ENCODE data around the gene PPIL4. TPM values are rescaled to one million over a fixed set of nuclear protein-coding genes. Genes with fewer than 3 reads are reported as not detected.

The PPIL4 gene
- total and polyA plus RNA-seq, 2 donors (not counting 1 experiment from before 2014, with no cell fraction given) = 3.1 to 34.3 TPM

DNA sequence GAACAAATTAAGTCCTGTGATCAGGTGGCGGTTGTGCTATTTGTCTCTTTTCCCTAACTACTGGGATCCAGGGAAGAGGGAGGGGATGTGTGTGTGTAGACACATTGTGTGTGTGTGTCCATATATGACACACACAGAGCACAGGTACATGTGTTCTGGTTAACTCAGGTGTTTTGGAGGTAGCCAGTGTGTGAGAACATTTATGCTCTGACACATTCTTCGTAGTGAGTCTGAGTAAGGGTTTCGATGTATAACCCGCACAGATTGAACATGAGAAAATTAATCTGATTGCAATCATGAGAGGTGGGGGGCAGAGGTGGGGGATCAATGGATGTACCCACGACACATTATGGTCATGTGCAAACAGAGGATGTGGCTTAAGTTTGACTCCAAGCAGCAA is 73.6 kb downstream of the PPIL4 start:
- H3K4me1 Mint-ChIP-seq = peaks cover 87% of the 10 kb centered on the region

DNA sequence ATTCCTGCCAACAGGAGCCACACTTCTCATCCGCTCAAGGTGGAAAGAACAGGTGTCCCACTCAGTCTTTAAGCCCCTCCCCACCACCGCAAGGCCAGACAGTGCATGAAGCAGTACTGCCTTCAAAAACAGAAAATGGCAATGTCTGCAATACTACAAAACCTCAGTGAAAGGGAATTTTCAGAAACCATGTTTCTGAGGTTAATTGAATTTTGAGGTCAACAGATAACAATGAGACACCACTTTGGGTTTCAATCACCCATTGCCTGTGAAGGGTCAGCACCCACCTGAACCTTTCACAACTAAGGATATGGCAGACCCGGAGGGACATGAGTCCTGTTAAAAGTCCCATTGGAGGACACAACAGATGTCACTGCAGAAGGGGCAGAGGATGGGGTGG is 74.0 kb downstream of the PPIL4 start:
- no peak for ATAC-seq (ENCODE audit: low read depth)
- Histone ChIP-seq H3K4me2 (replicated peaks; ENCODE audit: low read depth, low read length, poor library complexity, severe bottlenecking) (peak overlapping the region; percentile 74), H3K4me3 (ENCODE audit: control extremely low read depth in 1 of 5, extremely low read depth in 1 of 5, insufficient read depth in 1 of 5, low read depth in 2 of 5, low read length in 4 of 5) (peak overlapping the region in 1 of 5 experiments; percentile 18), H3K36me3 (replicated peaks in 1 of 2; ENCODE audit: control extremely low read depth in 1 of 2, control insufficient read depth in 1 of 2, extremely low read depth in 1 of 2, insufficient read depth in 2 of 2, low read length in 1 of 2) (peaks cover 4 to 60% of the 10 kb centered on the region in 2 experiments), H3K27me3 (replicated peaks in 1 of 4; ENCODE audit: control extremely low read depth in 1 of 4, control insufficient read depth in 3 of 4, insufficient read depth in 4 of 4, low read length in 3 of 4) (no peaks in the 10 kb centered on the region), H3K27ac (ENCODE audit: low read length in 2 of 2) (peak overlapping the region; percentile 67 to 84), H3K4me1 (ENCODE audit: control insufficient read depth in 2 of 2, insufficient read depth in 2 of 2, low read length in 2 of 2) (peaks cover 93 to 100% of the 10 kb centered on the region in 2 donors), H2AFZ (ENCODE audit: insufficient read depth, low read depth, low read length, poor library complexity, severe bottlenecking) (no peak overlapping the region), H3K9me3 (ENCODE audit: control extremely low read depth in 1 of 3, control insufficient read depth in 2 of 3, insufficient read depth in 1 of 3, low read length in 2 of 3) (peaks cover 0 to 5% (median 0%) of the 10 kb centered on the region in 3 donors), H3K79me2 (ENCODE audit: control insufficient read depth, insufficient read depth, low read length) (peaks cover 96% of the 10 kb centered on the region), H4K20me1 (ENCODE audit: control insufficient read depth, insufficient read depth, low read length, poor library complexity, severe bottlenecking) (peaks cover 7% of the 10 kb centered on the region), H3K9ac (ENCODE audit: low read length) (peak overlapping the region; percentile 48)
- no peaks in the 10 kb centered on the region for H3K27me3 Mint-ChIP-seq
- no peaks in the 10 kb centered on the region for H3K9me3 Mint-ChIP-seq (ENCODE audit: insufficient read depth)
- POLR2A ChIA-PET = interaction anchor here (0.5 to 3.3 kb wide), 4 partner anchors 11 to 279 kb away, joined by 3 to 23 read pairs (median 8); partner anchors contain the start of gene TAB2
- DNase-seq = peak; percentile 59
- WGBS (ENCODE audit: insufficient coverage) = 60% methylated on average over 1 of the region's 3 CpGs
- peaks cover 87% of the 10 kb centered on the region for H3K4me1 Mint-ChIP-seq
- TF ChIP-seq, protein P1, sequence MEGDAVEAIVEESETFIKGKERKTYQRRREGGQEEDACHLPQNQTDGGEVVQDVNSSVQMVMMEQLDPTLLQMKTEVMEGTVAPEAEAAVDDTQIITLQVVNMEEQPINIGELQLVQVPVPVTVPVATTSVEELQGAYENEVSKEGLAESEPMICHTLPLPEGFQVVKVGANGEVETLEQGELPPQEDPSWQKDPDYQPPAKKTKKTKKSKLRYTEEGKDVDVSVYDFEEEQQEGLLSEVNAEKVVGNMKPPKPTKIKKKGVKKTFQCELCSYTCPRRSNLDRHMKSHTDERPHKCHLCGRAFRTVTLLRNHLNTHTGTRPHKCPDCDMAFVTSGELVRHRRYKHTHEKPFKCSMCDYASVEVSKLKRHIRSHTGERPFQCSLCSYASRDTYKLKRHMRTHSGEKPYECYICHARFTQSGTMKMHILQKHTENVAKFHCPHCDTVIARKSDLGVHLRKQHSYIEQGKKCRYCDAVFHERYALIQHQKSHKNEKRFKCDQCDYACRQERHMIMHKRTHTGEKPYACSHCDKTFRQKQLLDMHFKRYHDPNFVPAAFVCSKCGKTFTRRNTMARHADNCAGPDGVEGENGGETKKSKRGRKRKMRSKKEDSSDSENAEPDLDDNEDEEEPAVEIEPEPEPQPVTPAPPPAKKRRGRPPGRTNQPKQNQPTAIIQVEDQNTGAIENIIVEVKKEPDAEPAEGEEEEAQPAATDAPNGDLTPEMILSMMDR (IDR thresholded peaks at IDR 0.05) = no peak
- no peak for TF ChIP-seq EZH2 (IDR thresholded peaks at IDR 0.05; ENCODE audit: borderline replicate concordance, insufficient read depth, low read depth, low read length, poor library complexity, severe bottlenecking)
- peak overlapping the region; percentile 94 for H3K27ac Mint-ChIP-seq
- H3K4me3 Mint-ChIP-seq = peak overlapping the region; percentile 89
- intact Hi-C loops (cut with micrococcal nuclease) = loop anchor here (5.0 kb wide), 1 partner anchor 710 kb away; no protein-coding TSS in a partner anchor
- CTCF ChIA-PET = interaction anchor here (0.6 to 2.9 kb wide), 2 partner anchors 24 to 45 kb away, joined by 3 to 15 read pairs; no protein-coding TSS in a partner anchor

More for the DNA sequence above, 73.6 kb downstream of the PPIL4 start:
- Mint-ChIP-seq H3K9me3 (ENCODE audit: insufficient read depth) (no peaks in the 10 kb centered on the region), H3K27me3 (no peaks in the 10 kb centered on the region), H3K27ac (peak overlapping the region; percentile 94), H3K4me3 (peak overlapping the region; percentile 89)
- WGBS (ENCODE audit: insufficient coverage) = 77% methylated on average over 3 of the region's 5 CpGs
- ATAC-seq (ENCODE audit: low read depth) (no peak), DNase-seq (no peak)
- H3K4me3 ChIP-seq (ENCODE audit: control extremely low read depth in 1 of 5, extremely low read depth in 1 of 5, insufficient read depth in 1 of 5, low read depth in 2 of 5, low read length in 4 of 5) = peak overlapping the region in 1 of 5 experiments; percentile 55
- peaks cover 10% of the 10 kb centered on the region for H4K20me1 ChIP-seq (ENCODE audit: control insufficient read depth, insufficient read depth, low read length, poor library complexity, severe bottlenecking)
- H3K9me3 ChIP-seq (ENCODE audit: control extremely low read depth in 1 of 3, control insufficient read depth in 2 of 3, insufficient read depth in 1 of 3, low read length in 2 of 3) = peaks cover 0 to 5% (median 0%) of the 10 kb centered on the region in 3 donors
- H3K9ac ChIP-seq (ENCODE audit: low read length) = peak overlapping the region; percentile 48
- H3K27me3 ChIP-seq (replicated peaks in 1 of 4; ENCODE audit: control extremely low read depth in 1 of 4, control insufficient read depth in 3 of 4, insufficient read depth in 4 of 4, low read length in 3 of 4) = no peaks in the 10 kb centered on the region
- no peak for TF ChIP-seq EZH2 (IDR thresholded peaks at IDR 0.05; ENCODE audit: borderline replicate concordance, insufficient read depth, low read depth, low read length, poor library complexity, severe bottlenecking)
- TF ChIP-seq, protein P1 (IDR thresholded peaks at IDR 0.05) = no peak
- POLR2A ChIA-PET = interaction anchor here (0.5 to 3.3 kb wide), 6 partner anchors 11 to 1903 kb away, joined by 3 to 23 read pairs (median 8); partner anchors contain the start of gene TAB2
- CTCF ChIA-PET = interaction anchor here (0.6 to 5.9 kb wide), 9 partner anchors 13 to 236 kb away, joined by 3 to 60 read pairs (median 5); partner anchors contain the start of gene ZC3H12D
- peaks cover 93 to 100% of the 10 kb centered on the region in 2 donors for H3K4me1 ChIP-seq (ENCODE audit: control insufficient read depth in 2 of 2, insufficient read depth in 2 of 2, low read length in 2 of 2)
- peaks cover 96% of the 10 kb centered on the region for H3K79me2 ChIP-seq (ENCODE audit: control insufficient read depth, insufficient read depth, low read length)
- intact Hi-C loops (cut with micrococcal nuclease) = loop anchor here (5.0 kb wide), 1 partner anchor 710 kb away; no protein-coding TSS in a partner anchor
- H3K27ac ChIP-seq (ENCODE audit: low read length in 2 of 2) = peak overlapping the region; percentile 67 to 84
- no peak overlapping the region for H2AFZ ChIP-seq (ENCODE audit: insufficient read depth, low read depth, low read length, poor library complexity, severe bottlenecking)
- peaks cover 4 to 64% of the 10 kb centered on the region in 2 experiments for H3K36me3 ChIP-seq (replicated peaks in 1 of 2; ENCODE audit: control extremely low read depth in 1 of 2, control insufficient read depth in 1 of 2, extremely low read depth in 1 of 2, insufficient read depth in 2 of 2, low read length in 1 of 2)
- peak overlapping the region; percentile 74 for H3K4me2 ChIP-seq (replicated peaks; ENCODE audit: low read depth, low read length, poor library complexity, severe bottlenecking)

Measured in B cell (primary cell).